HCT116 (cell line): ENCODE results near the gene ZER1. TPM values are rescaled to one million over a fixed set of nuclear protein-coding genes. Genes with fewer than 3 reads are reported as not detected.

Experiments
- ATAC-seq: fragments of 200-7000 bp; cut with Tn5 transposase; 2 replicates; pipeline ENCODE4 v1.9.1; 2020; ENCODE audit warnings: mild to moderate bottlenecking, moderate library complexity
- BruUV-seq: library from RNA; stranded (reverse); fragments of 400-500 nt; replicated peaks from 2 replicates; lab custom pipeline; 2021; lab: Mats Ljungman, UMichigan
- CTCF ChIA-PET: fragments of 300-600 bp; sonication (Branson Sonifier 250); formaldehyde crosslinking; loops from one replicate; lab custom pipeline; 2021; ENCODE audit warnings: antibody characterized with exemption; lab: Charles Lee
- POLR2A ChIA-PET: fragments of 300-600, 350-600 bp; sonication (Branson Sonifier 250); formaldehyde crosslinking; loops from one replicate; lab custom pipeline; 2021; ENCODE audit warnings: antibody characterized with exemption; lab: Charles Lee
- RAD21 ChIA-PET, 2 experiments: fragments of 300-600 bp; sonication (Branson Sonifier 250); formaldehyde crosslinking; loops; one replicate each; lab custom pipeline; 2023; ENCODE audit warnings: low total read pairs in 2 of 2; ENCODE audit not compliant: uncharacterized antibody in 2 of 2, unreplicated experiment in 2 of 2, low non-redundant PET in 1 of 2; lab: Charles Lee
- DNase-seq: peaks from one replicate; pipeline ENCODE4 v3.0.0-alpha.2; 2010; ENCODE audit warnings: low read depth, low spot score
- H2AFZ ChIP-seq: fragments of 200-600 bp; shearing (Covaris generic), sonication (generic); 2 replicates; pipeline ENCODE4 v1.6.1; 2017; ENCODE audit warnings: low read depth, mixed run types, mixed read lengths, antibody characterized with exemption, low read length; ENCODE audit not compliant: poor library complexity, severe bottlenecking
- H3K27ac ChIP-seq: 2 replicates; pipeline ENCODE4 v1.5.1; 2012; ENCODE audit warnings: low read depth, low read length
- H3K27me3 ChIP-seq: fragments of 200-600 bp; sonication (generic); 2 replicates; pipeline ENCODE4 v1.6.1; 2016; ENCODE audit warnings: mixed run types, low read length, mixed read lengths; ENCODE audit not compliant: insufficient read depth
- H3K36me3 ChIP-seq, 2 experiments: fragments of 200-500 bp in 1 of 2; fragments of 200-600 bp in 1 of 2; sonication (Bioruptor generic) in 1 of 2; sonication (generic) in 1 of 2; 2 replicates each; pipeline versions ENCODE4 v1.5.1 to v1.6.1; 2014 to 2016; ENCODE audit warnings: low read length in 2 of 2, inconsistent platforms in 1 of 2, mixed read lengths in 1 of 2, mixed run types in 1 of 2; ENCODE audit not compliant: insufficient read depth in 2 of 2, control insufficient read depth in 1 of 2
- H3K4me1 ChIP-seq, 2 experiments: fragments of 200-600 bp in 1 of 2; sonication (generic) in 1 of 2; 2 replicates each; pipeline versions ENCODE4 v1.5.1 to v1.6.1; 2012 to 2017; ENCODE audit warnings: low read length in 2 of 2, inconsistent platforms in 1 of 2, mild to moderate bottlenecking in 1 of 2, mixed read lengths in 1 of 2, mixed run types in 1 of 2, moderate library complexity in 1 of 2; ENCODE audit not compliant: insufficient read depth in 2 of 2, control insufficient read depth in 1 of 2
- H3K4me2 ChIP-seq: fragments of 200-600 bp; sonication (generic); 2 replicates; pipeline ENCODE4 v1.6.1; 2017; ENCODE audit warnings: mixed run types, low read length, mixed read lengths
- H3K4me3 ChIP-seq, 2 experiments: fragments of 200-600 bp in 1 of 2; sonication (generic) in 1 of 2; replicated peaks in 1 of 2; 2 replicates each; pipeline ENCODE4 v1.5.1; 2011 to 2016; ENCODE audit warnings: low read length in 2 of 2, control low read depth in 1 of 2, low read depth in 1 of 2, mild to moderate bottlenecking in 1 of 2, mixed read lengths in 1 of 2, mixed run types in 1 of 2
- H3K79me2 ChIP-seq: fragments of 200-600 bp; sonication (generic); 2 replicates; pipeline ENCODE4 v1.6.1; 2017; ENCODE audit warnings: mild to moderate bottlenecking, mixed run types, low read length, moderate library complexity, mixed read lengths; ENCODE audit not compliant: insufficient read depth
- H3K9ac ChIP-seq: fragments of 200-600 bp; sonication (generic); 2 replicates; pipeline ENCODE4 v1.6.1; 2016; ENCODE audit warnings: low read length, mixed read lengths
- H3K9me2 ChIP-seq: fragments of 200-600 bp; sonication (generic), shearing (Covaris generic); 2 replicates; pipeline ENCODE4 v1.6.1; 2017; ENCODE audit warnings: mixed run types, mild to moderate bottlenecking, moderate library complexity; ENCODE audit not compliant: insufficient read depth
- H3K9me3 ChIP-seq, 2 experiments: fragments of 200-500 bp in 1 of 2; fragments of 200-600 bp in 1 of 2; sonication (Bioruptor generic) in 1 of 2; sonication (generic) in 1 of 2; 2 replicates each; pipeline ENCODE4 v1.6.1; 2014 to 2017; ENCODE audit warnings: low read length in 2 of 2, mixed read lengths in 2 of 2, inconsistent platforms in 1 of 2, low read depth in 1 of 2, mild to moderate bottlenecking in 1 of 2, mixed run types in 1 of 2, moderate library complexity in 1 of 2; ENCODE audit not compliant: control insufficient read depth in 1 of 2, insufficient read depth in 1 of 2
- H4K20me1 ChIP-seq: fragments of 200-600 bp; sonication (generic), shearing (Covaris generic); 2 replicates; pipeline ENCODE4 v1.6.1; 2017; ENCODE audit warnings: mixed run types, mild to moderate bottlenecking, moderate library complexity; ENCODE audit not compliant: insufficient read depth
- ATF3 ChIP-seq: IDR thresholded peaks from 2 replicates; pipeline ENCODE4 v1.6.1; 2012
- CBX3 ChIP-seq: IDR thresholded peaks from 2 replicates; pipeline ENCODE4 v1.6.1; 2012; ENCODE audit warnings: low read depth
- CEBPB ChIP-seq: IDR thresholded peaks from 2 replicates; pipeline ENCODE4 v1.6.1; 2012; ENCODE audit warnings: low read depth
- CTCF ChIP-seq, 3 experiments: fragments of 200-600 bp in 1 of 3; sonication (generic) in 1 of 3; IDR thresholded peaks in 2 of 3; conservative IDR thresholded peaks in 1 of 3; 2 replicates each; pipeline ENCODE4 v1.5.1; 2012 to 2017; ENCODE audit warnings: low read depth in 2 of 3, low read length in 2 of 3, antibody characterized with exemption in 1 of 3, borderline replicate concordance in 1 of 3, control low read depth in 1 of 3, mild to moderate bottlenecking in 1 of 3, mixed read lengths in 1 of 3, mixed run types in 1 of 3, moderate library complexity in 1 of 3; ENCODE audit not compliant: insufficient read depth in 1 of 3
- EGR1 ChIP-seq: IDR thresholded peaks from 2 replicates; pipeline ENCODE4 v1.6.1; 2012; ENCODE audit warnings: low read depth
- ELF1 ChIP-seq: IDR thresholded peaks from 2 replicates; pipeline ENCODE4 v1.6.1; 2012; ENCODE audit warnings: low read depth, borderline replicate concordance
- FOSL1 ChIP-seq: IDR thresholded peaks from 2 replicates; pipeline ENCODE4 v1.6.1; 2012; ENCODE audit warnings: low read depth
- JUND ChIP-seq: IDR thresholded peaks from 2 replicates; pipeline ENCODE4 v1.6.1; 2012
- POLR2A ChIP-seq: IDR thresholded peaks from 2 replicates; pipeline ENCODE4 v1.7.0; 2011; ENCODE audit warnings: borderline replicate concordance; ENCODE audit not compliant: insufficient read depth, insufficient read length; ENCODE audit errors: extremely low read depth
- POLR2AphosphoS5 ChIP-seq: IDR thresholded peaks from 2 replicates; pipeline ENCODE4 v1.6.1; 2011; ENCODE audit warnings: mild to moderate bottlenecking, low read depth, low read length, moderate library complexity
- RAD21 ChIP-seq: IDR thresholded peaks from 2 replicates; pipeline ENCODE4 v1.6.1; 2012; ENCODE audit warnings: low read depth, mild to moderate bottlenecking
- SIN3A ChIP-seq: IDR thresholded peaks from 2 replicates; pipeline ENCODE4 v1.6.1; 2012; ENCODE audit warnings: low read depth
- SP1 ChIP-seq: IDR thresholded peaks from 2 replicates; pipeline ENCODE4 v1.6.1; 2012; ENCODE audit warnings: low read depth
- SRF ChIP-seq: IDR thresholded peaks from 2 replicates; pipeline ENCODE4 v1.6.1; 2012; ENCODE audit warnings: low read depth
- TCF7L2 ChIP-seq: IDR thresholded peaks from 2 replicates; pipeline ENCODE4 v1.7.0; 2011; ENCODE audit warnings: borderline replicate concordance, inconsistent platforms; ENCODE audit not compliant: insufficient read depth, insufficient read length; ENCODE audit errors: extremely low read depth
- YY1 ChIP-seq: IDR thresholded peaks from 2 replicates; pipeline ENCODE4 v1.6.1; 2011; ENCODE audit warnings: low read length, low read depth, moderate library complexity, mild to moderate bottlenecking; ENCODE audit not compliant: insufficient replicate concordance; ENCODE audit errors: extremely low read depth
- ZFX ChIP-seq: fragments of 450-650 bp; IDR thresholded peaks from 2 replicates; pipeline ENCODE4 v1.6.1; 2017
- ZNF274 ChIP-seq: fragments of 200-500 bp; sonication (Bioruptor generic); IDR thresholded peaks from 2 replicates; pipeline ENCODE4 v1.6.1; 2014; ENCODE audit warnings: mild to moderate bottlenecking, low read depth, low read length, inconsistent platforms
- intact Hi-C: fragments of 100-400 bp; cut with micrococcal nuclease; formaldehyde crosslinking; loops from 2 replicates; pipeline ENCODE4 v1.10.0; 2022
- total RNA-seq: library from RNA; stranded (reverse); gene quantifications from one replicate; pipeline ENCODE4 v1.2.1, GENCODE V29; 2021; ENCODE audit not compliant: unreplicated experiment

ZER1 gene
- total RNA-seq, 1 experiment from 2014 or later: 18.0 TPM

- Histone ChIP-seq H3K9me2 (no peaks in the 10 kb centered on the region), H3K36me3 (no peaks in the 10 kb centered on the region), H3K27ac (no peak overlapping the region), H3K9ac (no peak overlapping the region), H3K4me2 (no peak overlapping the region), H3K27me3 (no peaks in the 10 kb centered on the region), H3K79me2 (no peaks in the 10 kb centered on the region), H3K4me3 (no peak overlapping the region), H4K20me1 (no peaks in the 10 kb centered on the region), H2AFZ (no peak overlapping the region), H3K4me1 (peaks cover 2 to 15% of the 10 kb centered on the region in 2 experiments; a peak in 2 of 4 replicates), H3K9me3 (no peaks in the 10 kb centered on the region)
- BruUV-seq: no TSS peak
- ChIA-PET CTCF (no interaction called here), POLR2A (no interaction called here), RAD21 (no interaction called here)
- ATAC-seq (no peak), DNase-seq (no peak)
- intact Hi-C loops: loop anchor here (5.0 kb wide), 2 partner anchors 83 to 152 kb away; partner anchors contain the start of genes KYAT1 and LRRC8A
- TF ChIP-seq POLR2A (no peak), RAD21 (no peak), SRF (no peak), CBX3 (no peak), SIN3A (no peak), POLR2AphosphoS5 (no peak), ZNF274 (no peak), JUND (no peak), ELF1 (no peak), EGR1 (no peak), CTCF (IDR thresholded peaks at IDR 0.05 in 2 of 3, conservative IDR thresholded peaks at IDR 0.05 in 1 of 3; ENCODE audit: borderline replicate concordance in 1 of 3, insufficient read depth in 1 of 3, low read depth in 2 of 3, low read length in 2 of 3) (no peak), ATF3 (no peak), TCF7L2 (no peak), CEBPB (no peak), ZFX (no peak), FOSL1 (no peak), SP1 (no peak), YY1 (no peak)
Observed at GRCh38 chr9:128729766-128730517, 41.8 kb downstream of the ZER1 start.
